SH-SY5Y (cell line): Measurements from ENCODE around the gene FAM89B.

Experiments
- GATA2 ChIP-seq: IDR thresholded peaks from 2 replicates; pipeline ENCODE4 v1.6.1; 2011; ENCODE audit warnings: mild to moderate bottlenecking, low read depth, low read length
- GATA3 ChIP-seq: IDR thresholded peaks from 2 replicates; pipeline ENCODE4 v1.6.1; 2011; ENCODE audit warnings: low read depth, mild to moderate bottlenecking, low read length, moderate library complexity

Gene FAM89B

GRCh38 chr11:65611758-65612603 lies 39.6 kb downstream of the FAM89B start:
- TF ChIP-seq GATA3, result no peak
- no peak for TF ChIP-seq GATA2

- TF ChIP-seq GATA3 (no peak), GATA2 (no peak)
Measured at GRCh38 chr11:65612691-65613090, 40.4 kb downstream of the FAM89B start.

GRCh38 chr11:65613091-65613928 lies 41.0 kb downstream of the FAM89B start:
- no peak for TF ChIP-seq GATA2
- TF ChIP-seq GATA3, result no peak

- no peak for TF ChIP-seq GATA3
- TF ChIP-seq GATA2, result no peak
Measured at GRCh38 chr11:65615229-65615949, 43.1 kb downstream of the FAM89B start, which contains the start of gene PCNX3. TSS of gene PCNX3 (plus strand) at chr11:65615776. CDS start at chr11:65616312, 536 bp downstream.

- no peak for TF ChIP-seq GATA3
- TF ChIP-seq GATA2, result no peak
Measured at GRCh38 chr11:65615950-65616574, 43.7 kb downstream of the FAM89B start.

- TF ChIP-seq GATA2 (no peak), GATA3 (no peak)
Measured at GRCh38 chr11:65616575-65617001, 44.2 kb downstream of the FAM89B start.

- TF ChIP-seq GATA2 (no peak), GATA3 (no peak)
Measured at GRCh38 chr11:65617136-65617850, 45.0 kb downstream of the FAM89B start.

- TF ChIP-seq GATA2 (no peak), GATA3 (no peak)
Measured at GRCh38 chr11:65617990-65618751, 45.8 kb downstream of the FAM89B start.

GRCh38 chr11:65618763-65619162 lies 46.4 kb downstream of the FAM89B start:
- TF ChIP-seq GATA3 (no peak), GATA2 (no peak)

GRCh38 chr11:65619281-65619928 lies 47.1 kb downstream of the FAM89B start:
- TF ChIP-seq GATA3 (no peak), GATA2 (no peak)

- no peak for TF ChIP-seq GATA2
Measured at GRCh38 chr11:65620666-65621065, 48.3 kb downstream of the FAM89B start.

GRCh38 chr11:65621460-65621859 lies 49.1 kb downstream of the FAM89B start:
- TF ChIP-seq GATA3 (no peak), GATA2 (no peak)
